ENCODE results near the gene BAZ2B. TPM values are rescaled to one million over a fixed set of nuclear protein-coding genes. Genes with fewer than 3 reads are reported as not detected.
A peak's percentile ranks its signal among the peaks of the same experiment; 100 is the strongest.

The BAZ2B gene
- total and polyA plus RNA-seq, 4 donors, result 43.3 to 174 (median 105) TPM

DNA sequence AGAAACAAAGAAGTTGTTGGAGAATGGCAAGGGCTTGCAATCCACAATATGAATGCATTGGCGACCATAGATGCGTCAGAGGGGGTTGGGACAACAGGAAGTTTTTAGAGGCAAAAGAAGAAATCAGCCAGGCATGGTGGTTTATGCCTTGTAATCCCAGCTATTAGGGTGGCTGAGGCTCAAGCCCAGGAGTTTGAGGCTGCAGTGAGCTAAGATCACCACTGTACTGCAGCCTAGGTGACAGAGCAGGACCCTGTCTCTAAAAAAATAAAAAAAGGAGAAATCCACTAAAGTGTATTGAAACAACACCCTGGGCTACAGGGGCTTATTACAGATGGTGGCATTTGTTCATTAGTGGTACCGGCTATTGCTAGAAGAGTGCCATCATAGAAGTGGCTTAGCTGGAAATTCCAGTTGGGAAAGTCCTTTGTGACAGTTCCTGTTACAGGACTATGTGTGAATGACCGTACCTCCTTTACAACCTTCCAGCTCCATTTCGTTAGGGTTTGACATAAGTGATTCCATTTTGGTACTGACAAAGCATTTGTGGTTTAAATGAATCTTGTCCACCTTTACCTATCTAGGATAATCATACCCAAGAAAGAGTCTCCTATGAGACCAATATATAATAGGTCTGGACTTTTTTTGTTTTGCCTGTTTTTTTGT is 319.2 kb downstream of the BAZ2B start:
- H3K9me3 ChIP-seq (ENCODE audit: control insufficient read depth, insufficient read depth, low read length), result no peaks in the 10 kb centered on the region
- no peak overlapping the region for H3K4me3 ChIP-seq (ENCODE audit: low read depth, low read length)
- H3K27me3 ChIP-seq (ENCODE audit: control insufficient read depth, insufficient read depth, low read length), result no peaks in the 10 kb centered on the region
- H3K36me3 ChIP-seq (ENCODE audit: control insufficient read depth, insufficient read depth, low read length), result no peaks in the 10 kb centered on the region
- no peak overlapping the region for H3K27ac ChIP-seq (ENCODE audit: low read depth, low read length)
- H3K4me1 ChIP-seq (ENCODE audit: control insufficient read depth, insufficient read depth, low read length), result no peaks in the 10 kb centered on the region
- no peak for DNase-seq (ENCODE audit: low read depth in 4 of 6, low spot score in 6 of 6)
- 100% methylated on average over 3 of the region's 5 CpGs for WGBS (ENCODE audit: insufficient coverage)

GRCh38 chr2:159292157-159292556 is 324.2 kb downstream of the BAZ2B start:
- DNase-seq (ENCODE audit: low read depth in 4 of 6, low spot score in 6 of 6), result no peak
- Histone ChIP-seq H3K4me1 (ENCODE audit: control insufficient read depth, insufficient read depth, low read length) (no peaks in the 10 kb centered on the region), H3K27ac (ENCODE audit: low read depth, low read length) (no peak overlapping the region), H3K36me3 (ENCODE audit: control insufficient read depth, insufficient read depth, low read length) (no peaks in the 10 kb centered on the region), H3K9me3 (ENCODE audit: control insufficient read depth, insufficient read depth, low read length) (no peaks in the 10 kb centered on the region), H3K27me3 (ENCODE audit: control insufficient read depth, insufficient read depth, low read length) (no peaks in the 10 kb centered on the region), H3K4me3 (ENCODE audit: low read depth, low read length) (no peak overlapping the region)
- 78% methylated on average over 6 of the region's 6 CpGs for WGBS (ENCODE audit: insufficient coverage)

- Histone ChIP-seq H3K4me1 (ENCODE audit: control insufficient read depth, insufficient read depth, low read length) (peaks cover 8% of the 10 kb centered on the region), H3K27ac (ENCODE audit: low read depth, low read length) (no peak overlapping the region), H3K9me3 (ENCODE audit: control insufficient read depth, insufficient read depth, low read length) (no peaks in the 10 kb centered on the region), H3K27me3 (ENCODE audit: control insufficient read depth, insufficient read depth, low read length) (no peaks in the 10 kb centered on the region), H3K4me3 (ENCODE audit: low read depth, low read length) (no peak overlapping the region), H3K36me3 (ENCODE audit: control insufficient read depth, insufficient read depth, low read length) (no peaks in the 10 kb centered on the region)
- 81% methylated on average over 6 of the region's 7 CpGs for WGBS (ENCODE audit: insufficient coverage)
- DNase-seq (ENCODE audit: low read depth in 4 of 6, low spot score in 6 of 6), result peak in 2 of 6 donors; percentile 29 to 48
These were observed 325.9 kb downstream of the BAZ2B start for GRCh38 chr2:159290289-159290907.

DNA sequence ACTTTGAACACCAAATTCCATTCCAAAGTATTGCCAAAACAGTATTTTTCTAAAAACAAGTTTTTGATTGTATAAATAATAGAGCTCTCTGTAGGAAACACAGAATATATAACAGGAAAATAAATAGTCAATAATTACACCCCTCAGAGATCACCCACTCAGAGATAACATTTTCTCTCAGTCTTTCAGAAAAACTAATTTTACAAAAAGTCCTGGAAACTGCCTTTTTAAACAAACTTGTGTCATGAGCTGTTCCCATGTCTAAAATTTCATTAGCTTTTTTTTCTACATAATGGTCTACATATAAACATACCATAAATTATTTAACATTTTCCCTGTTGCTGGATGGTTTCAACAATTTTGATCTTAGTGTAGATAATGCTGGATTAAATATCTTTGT is 328.6 kb downstream of the BAZ2B start:
- Histone ChIP-seq H3K36me3 (ENCODE audit: control insufficient read depth, insufficient read depth, low read length) (no peaks in the 10 kb centered on the region), H3K27me3 (ENCODE audit: control insufficient read depth, insufficient read depth, low read length) (no peaks in the 10 kb centered on the region), H3K4me1 (ENCODE audit: control insufficient read depth, insufficient read depth, low read length) (peaks cover 10% of the 10 kb centered on the region), H3K9me3 (ENCODE audit: control insufficient read depth, insufficient read depth, low read length) (no peaks in the 10 kb centered on the region), H3K4me3 (ENCODE audit: low read depth, low read length) (no peak overlapping the region), H3K27ac (ENCODE audit: low read depth, low read length) (no peak overlapping the region)
- DNase-seq (ENCODE audit: low read depth in 4 of 6, low spot score in 6 of 6), result no peak

DNA sequence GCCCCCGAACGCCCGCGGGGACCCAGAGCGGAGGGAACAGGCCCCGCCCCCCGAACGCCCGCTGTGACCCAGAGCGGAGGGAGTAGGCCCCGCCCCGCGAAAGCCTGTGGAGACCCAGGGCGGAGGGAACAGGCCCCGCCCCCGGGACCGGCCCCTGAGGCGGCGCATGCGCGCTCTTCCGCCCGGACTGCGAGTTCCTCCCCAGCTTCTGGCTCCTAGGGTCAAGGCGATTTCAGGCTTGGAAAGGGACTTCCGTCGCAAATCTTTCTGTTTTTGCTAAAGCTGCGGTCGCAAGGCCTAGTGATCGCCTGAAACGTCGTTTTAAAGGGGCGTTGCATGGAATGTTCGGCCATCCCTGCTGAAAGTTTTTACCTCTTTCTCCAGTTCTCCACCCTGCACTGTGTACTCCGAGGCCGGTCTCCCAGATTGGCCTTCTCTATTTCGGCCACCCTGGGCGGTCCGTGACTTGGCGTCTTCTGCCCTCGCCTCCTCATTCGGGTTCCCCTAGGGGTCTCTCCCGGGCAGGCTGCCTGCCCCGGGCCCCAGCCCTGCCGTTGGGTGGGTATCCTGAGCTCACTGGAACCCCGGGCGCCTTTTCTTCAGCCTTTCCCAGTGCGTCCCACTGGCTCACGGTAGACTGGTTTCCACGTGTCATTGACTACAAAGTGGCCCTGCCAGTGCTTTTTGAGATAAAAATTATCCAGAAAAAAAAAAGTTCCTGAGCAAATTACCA is 329.5 kb downstream of the BAZ2B start:
- H3K9me3 ChIP-seq (ENCODE audit: control insufficient read depth, insufficient read depth, low read length), result no peaks in the 10 kb centered on the region
- no peaks in the 10 kb centered on the region for H3K27me3 ChIP-seq (ENCODE audit: control insufficient read depth, insufficient read depth, low read length)
- H3K27ac ChIP-seq (ENCODE audit: low read depth, low read length), result peak overlapping the region; percentile 91
- no peaks in the 10 kb centered on the region for H3K36me3 ChIP-seq (ENCODE audit: control insufficient read depth, insufficient read depth, low read length)
- under 1% methylated on average over 48 of the region's 50 CpGs for WGBS (ENCODE audit: insufficient coverage)
- peak; percentile 91 to 98 (median 94) for DNase-seq (ENCODE audit: low read depth in 4 of 6, low spot score in 6 of 6)
- peak overlapping the region; percentile 86 for H3K4me3 ChIP-seq (ENCODE audit: low read depth, low read length)
- peaks cover 10% of the 10 kb centered on the region for H3K4me1 ChIP-seq (ENCODE audit: control insufficient read depth, insufficient read depth, low read length)

GRCh38 chr2:159285929-159286708 is 330.2 kb downstream of the BAZ2B start, which contains the start of gene WDSUB1:
WDSUB1 (minus strand) TSS chr2:159286703; CDS start chr2:159283069, 3,634 bp downstream.
- Histone ChIP-seq H3K4me3 (ENCODE audit: low read depth, low read length) (peak within 1 kb of the TSS; percentile 86), H3K27ac (ENCODE audit: low read depth, low read length) (peak within 1 kb of the TSS; percentile 91)
- under 1% methylated on average over 64 of the region's 64 CpGs for WGBS (ENCODE audit: insufficient coverage)

GRCh38 chr2:159285433-159285832 is 330.9 kb downstream of the BAZ2B start:
- H3K27me3 ChIP-seq (ENCODE audit: control insufficient read depth, insufficient read depth, low read length), result no peaks in the 10 kb centered on the region
- DNase-seq (ENCODE audit: low read depth in 4 of 6, low spot score in 6 of 6), result no peak
- H3K4me1 ChIP-seq (ENCODE audit: control insufficient read depth, insufficient read depth, low read length), result peaks cover 10% of the 10 kb centered on the region
- H3K27ac ChIP-seq (ENCODE audit: low read depth, low read length), result peak overlapping the region; percentile 91
- peak overlapping the region; percentile 86 for H3K4me3 ChIP-seq (ENCODE audit: low read depth, low read length)
- no peaks in the 10 kb centered on the region for H3K36me3 ChIP-seq (ENCODE audit: control insufficient read depth, insufficient read depth, low read length)
- H3K9me3 ChIP-seq (ENCODE audit: control insufficient read depth, insufficient read depth, low read length), result no peaks in the 10 kb centered on the region
- WGBS (ENCODE audit: insufficient coverage), result 84% methylated on average over 9 of the region's 11 CpGs

More at GRCh38 chr2:159285929-159286708, 330.2 kb downstream of the BAZ2B start, which contains the start of gene WDSUB1:
- H3K27me3 ChIP-seq (ENCODE audit: control insufficient read depth, insufficient read depth, low read length), result no peaks in the 10 kb centered on the region
- peak; percentile 5 to 67 (median 17) for DNase-seq (ENCODE audit: low read depth in 4 of 6, low spot score in 6 of 6)
- H3K9me3 ChIP-seq (ENCODE audit: control insufficient read depth, insufficient read depth, low read length), result no peaks in the 10 kb centered on the region
- no peaks in the 10 kb centered on the region for H3K36me3 ChIP-seq (ENCODE audit: control insufficient read depth, insufficient read depth, low read length)
- H3K4me1 ChIP-seq (ENCODE audit: control insufficient read depth, insufficient read depth, low read length), result peaks cover 10% of the 10 kb centered on the region

DNA sequence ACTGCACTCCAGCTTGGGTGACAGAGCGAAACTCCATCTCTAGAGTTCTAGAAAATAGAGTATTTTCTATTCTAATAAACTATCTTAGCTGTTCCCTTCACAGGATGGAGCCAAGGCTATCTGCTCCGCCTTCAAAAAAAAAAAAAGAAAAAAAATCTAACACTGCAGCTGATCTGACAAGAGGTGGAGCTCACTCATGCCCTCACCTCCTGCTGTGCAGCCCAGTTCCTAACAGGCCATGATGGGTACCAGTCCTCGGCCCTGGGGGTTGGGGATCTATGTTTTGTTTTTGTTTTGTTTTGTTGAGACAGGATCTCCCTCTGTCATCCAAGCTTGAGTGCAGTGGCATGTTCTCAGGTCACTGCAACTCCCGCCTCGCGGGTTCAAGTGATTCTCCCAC is 332.8 kb downstream of the BAZ2B start:
- no peaks in the 10 kb centered on the region for H3K36me3 ChIP-seq (ENCODE audit: control insufficient read depth, insufficient read depth, low read length)
- no peak overlapping the region for H3K27ac ChIP-seq (ENCODE audit: low read depth, low read length)
- DNase-seq (ENCODE audit: low read depth in 4 of 6, low spot score in 6 of 6), result no peak
- peaks cover 10% of the 10 kb centered on the region for H3K4me1 ChIP-seq (ENCODE audit: control insufficient read depth, insufficient read depth, low read length)
- no peaks in the 10 kb centered on the region for H3K9me3 ChIP-seq (ENCODE audit: control insufficient read depth, insufficient read depth, low read length)
- 89% methylated on average over 3 of the region's 6 CpGs for WGBS (ENCODE audit: insufficient coverage)
- no peaks in the 10 kb centered on the region for H3K27me3 ChIP-seq (ENCODE audit: control insufficient read depth, insufficient read depth, low read length)
- no peak overlapping the region for H3K4me3 ChIP-seq (ENCODE audit: low read depth, low read length)

DNA sequence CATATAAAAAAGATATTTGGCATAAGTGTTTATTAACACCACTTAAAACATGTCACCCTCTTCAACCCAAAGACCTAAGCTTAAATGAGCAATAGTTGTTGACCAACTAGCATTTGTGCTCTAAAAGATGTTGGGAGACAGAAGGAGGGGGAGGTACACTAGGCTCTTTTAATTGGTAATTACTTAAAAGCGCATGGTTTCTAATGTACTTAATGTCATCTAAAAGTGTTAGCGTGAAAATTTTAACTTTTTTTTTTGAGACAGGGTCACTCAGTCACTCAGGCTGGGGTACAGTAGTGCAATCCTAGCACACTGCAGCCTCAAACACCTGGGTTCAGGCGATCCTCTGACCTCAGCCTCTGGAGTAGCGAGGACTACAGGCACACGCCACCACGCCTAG is 335.3 kb downstream of the BAZ2B start:
- Histone ChIP-seq H3K27me3 (ENCODE audit: control insufficient read depth, insufficient read depth, low read length) (no peaks in the 10 kb centered on the region), H3K4me3 (ENCODE audit: low read depth, low read length) (no peak overlapping the region), H3K27ac (ENCODE audit: low read depth, low read length) (no peak overlapping the region), H3K9me3 (ENCODE audit: control insufficient read depth, insufficient read depth, low read length) (no peaks in the 10 kb centered on the region), H3K36me3 (ENCODE audit: control insufficient read depth, insufficient read depth, low read length) (no peaks in the 10 kb centered on the region), H3K4me1 (ENCODE audit: control insufficient read depth, insufficient read depth, low read length) (peaks cover 8% of the 10 kb centered on the region)
- 100% methylated on average over 2 of the region's 6 CpGs for WGBS (ENCODE audit: insufficient coverage)
- no peak for DNase-seq (ENCODE audit: low read depth in 4 of 6, low spot score in 6 of 6)
